ENCODE results near the gene KIAA0825. TPM values are rescaled to one million over a fixed set of nuclear protein-coding genes. Genes with fewer than 3 reads are reported as not detected.
A peak's percentile ranks its signal among the peaks of the same experiment; 100 is the strongest.

Gene KIAA0825, protein sequence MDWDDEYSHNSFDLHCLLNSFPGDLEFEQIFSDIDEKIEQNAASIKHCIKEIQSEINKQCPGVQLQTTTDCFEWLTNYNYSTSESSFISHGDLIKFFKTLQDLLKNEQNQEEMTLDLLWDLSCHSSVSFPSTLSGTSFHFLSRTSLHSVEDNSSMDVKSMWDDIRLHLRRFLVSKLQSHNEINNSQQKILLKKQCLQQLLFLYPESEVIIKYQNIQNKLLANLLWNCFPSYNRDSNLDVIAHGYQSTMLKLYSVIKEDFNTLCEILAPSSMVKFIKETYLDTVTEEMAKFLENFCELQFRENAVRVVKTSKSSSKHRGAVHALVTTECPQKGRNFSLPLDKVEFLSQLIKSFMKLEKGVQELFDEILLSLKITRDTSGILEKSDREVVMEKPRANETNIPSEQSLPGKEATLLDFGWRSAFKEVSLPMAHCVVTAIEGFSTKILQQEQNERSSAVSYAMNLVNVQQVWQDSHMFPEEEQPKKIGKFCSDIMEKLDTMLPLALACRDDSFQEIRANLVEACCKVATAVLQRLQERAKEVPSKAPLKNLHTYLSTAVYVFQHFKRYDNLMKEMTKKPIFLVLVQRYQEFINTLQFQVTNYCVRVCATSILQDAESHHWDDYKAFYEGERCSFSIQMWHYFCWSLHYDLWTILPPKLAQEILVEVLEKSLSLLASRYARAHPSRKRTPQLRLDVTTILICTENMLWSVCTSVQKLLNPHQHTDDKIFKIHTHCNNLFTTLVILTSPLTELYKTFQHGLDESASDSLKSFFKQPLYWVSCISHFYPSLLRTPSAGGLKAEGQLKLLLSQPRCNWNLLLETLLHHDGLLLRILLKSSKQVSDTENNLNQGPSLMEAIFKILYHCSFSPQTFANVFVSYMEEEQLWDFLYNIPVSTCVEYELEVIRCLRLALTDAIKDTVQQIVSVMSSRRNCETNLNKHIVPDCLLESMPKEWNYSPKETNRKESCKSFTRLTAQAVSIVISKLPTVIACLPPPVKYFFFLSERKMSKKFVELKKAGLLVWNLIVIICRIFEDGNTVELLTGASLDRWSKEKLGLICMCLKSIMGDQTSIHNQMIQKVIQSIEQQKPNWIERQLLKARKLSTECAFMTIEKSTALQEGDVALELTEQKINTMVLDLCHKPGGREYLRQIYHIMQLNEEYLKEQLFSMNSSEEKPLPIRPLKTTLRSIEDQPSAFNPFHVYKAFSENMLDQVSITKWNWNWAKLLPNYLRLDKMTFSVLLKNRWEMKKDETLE (N-terminal part only)
- 0.26 and 0.51 TPM in 2 replicates for total RNA-seq

DNA sequence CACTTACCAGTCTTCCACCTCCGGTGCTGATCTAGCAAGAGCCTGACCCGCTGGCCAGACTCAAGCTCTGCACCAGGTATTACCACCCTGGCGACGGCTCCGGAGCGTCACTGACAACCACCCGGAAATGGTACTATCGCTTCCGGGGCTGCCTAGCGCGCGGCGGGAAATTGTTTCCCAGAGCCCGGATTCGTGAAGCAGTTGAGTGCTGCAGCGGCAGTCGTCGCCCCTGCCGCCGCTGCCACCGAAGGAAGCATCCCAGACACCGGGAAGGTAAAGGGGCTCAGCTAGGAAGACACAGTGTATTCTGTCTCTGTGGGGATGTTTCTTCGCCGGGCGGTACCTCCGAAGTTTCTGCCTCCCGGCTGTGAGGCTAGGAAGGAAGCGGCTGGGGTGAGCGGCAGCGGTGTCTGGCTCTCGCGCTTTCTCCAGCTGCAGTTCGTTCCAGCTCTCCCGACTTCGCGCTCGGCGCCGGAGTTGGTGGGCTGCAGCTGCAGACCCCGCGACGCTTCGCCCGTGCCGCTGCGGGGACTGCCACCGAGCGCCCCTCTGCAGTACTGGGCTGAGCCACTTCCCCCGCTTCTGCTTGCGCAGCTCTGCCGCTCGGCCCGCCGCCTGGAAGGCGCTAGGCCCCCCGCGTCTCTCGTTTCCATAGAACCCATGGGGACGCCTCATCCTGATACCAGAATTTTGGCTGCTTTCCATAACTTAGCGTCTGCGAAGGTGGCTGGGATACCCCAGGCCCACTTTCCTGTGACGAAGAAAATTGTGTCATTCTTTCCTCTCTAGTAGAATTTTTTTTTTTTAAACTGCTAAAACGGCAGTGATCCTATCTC lies at the start of gene KIAA0825, which contains the start of gene SLF1:
Gene KIAA0825, minus strand, starts transcription at position 112 of the 836 bp plus-strand sequence. CDS start 81,478 bp downstream, outside the sequence.
Gene SLF1, plus strand, starts transcription at position 177 of the 836 bp plus-strand sequence. CDS start 10,142 bp downstream, outside the sequence.
- FAIRE-seq: peak; percentile 94

GRCh38 chr5:94667937-94668336 lies 49.5 kb upstream of the KIAA0825 start:
- Histone ChIP-seq H3K4me3 (ENCODE audit: low read depth, low read length) (no peak overlapping the region), H3K36me3 (ENCODE audit: control insufficient read depth, insufficient read depth, low read length) (no peaks in the 10 kb centered on the region), H3K27me3 (ENCODE audit: control insufficient read depth, insufficient read depth, low read length) (no peaks in the 10 kb centered on the region)
- TF ChIP-seq CTCF (IDR thresholded peaks at IDR 0.05; ENCODE audit: insufficient read depth, low read length, severe bottlenecking): no peak
- DNase-seq (ENCODE audit: low read depth) (no peak), FAIRE-seq (no peak)

More for the DNA sequence above, at the start of gene KIAA0825, which contains the start of gene SLF1:
- Histone ChIP-seq H3K27me3 (ENCODE audit: control insufficient read depth, insufficient read depth, low read length) (no peaks in the 10 kb centered on the region), H3K4me3 (ENCODE audit: low read depth, low read length) (peak within 1 kb of the TSS; percentile 84), H3K36me3 (ENCODE audit: control insufficient read depth, insufficient read depth, low read length) (no peaks in the 10 kb centered on the region)
- TF ChIP-seq CTCF (IDR thresholded peaks at IDR 0.05; ENCODE audit: insufficient read depth, low read length, severe bottlenecking): no peak
- peak; percentile 81 for DNase-seq (ENCODE audit: low read depth)

GRCh38 chr5:94661086-94661485 lies 42.7 kb upstream of the KIAA0825 start:
- DNase-seq (ENCODE audit: low read depth) (no peak), FAIRE-seq (no peak)
- H3K36me3 ChIP-seq (ENCODE audit: control insufficient read depth, insufficient read depth, low read length): no peaks in the 10 kb centered on the region
- TF ChIP-seq CTCF (IDR thresholded peaks at IDR 0.05; ENCODE audit: insufficient read depth, low read length, severe bottlenecking): no peak
- H3K4me3 ChIP-seq (ENCODE audit: low read depth, low read length): no peak overlapping the region
- H3K27me3 ChIP-seq (ENCODE audit: control insufficient read depth, insufficient read depth, low read length): no peaks in the 10 kb centered on the region

- Histone ChIP-seq H3K4me3 (ENCODE audit: low read depth, low read length) (no peak overlapping the region), H3K36me3 (ENCODE audit: control insufficient read depth, insufficient read depth, low read length) (no peaks in the 10 kb centered on the region), H3K27me3 (ENCODE audit: control insufficient read depth, insufficient read depth, low read length) (no peaks in the 10 kb centered on the region)
- TF ChIP-seq CTCF (IDR thresholded peaks at IDR 0.05; ENCODE audit: insufficient read depth, low read length, severe bottlenecking): no peak
- no peak for DNase-seq (ENCODE audit: low read depth)
- FAIRE-seq: peak; percentile 72
Measured at GRCh38 chr5:94660506-94660905, 42.1 kb upstream of the KIAA0825 start.

- H3K27me3 ChIP-seq (ENCODE audit: control insufficient read depth, insufficient read depth, low read length): no peaks in the 10 kb centered on the region
- TF ChIP-seq CTCF (IDR thresholded peaks at IDR 0.05; ENCODE audit: insufficient read depth, low read length, severe bottlenecking): no peak
- no peak for DNase-seq (ENCODE audit: low read depth)
- no peak overlapping the region for H3K4me3 ChIP-seq (ENCODE audit: low read depth, low read length)
- no peak for FAIRE-seq
- no peaks in the 10 kb centered on the region for H3K36me3 ChIP-seq (ENCODE audit: control insufficient read depth, insufficient read depth, low read length)
Measured at GRCh38 chr5:94658272-94658671, 39.9 kb upstream of the KIAA0825 start.

All from bronchial epithelial cell (primary cell).